DMS53 treated with DMSO at 0.1 percent for 48 hours (cell line): ENCODE results near the gene NAV2.

Source experiments
- DNase-seq: peaks from one replicate; lab custom pipeline; 2025; ENCODE audit not compliant: unreplicated experiment; lab: John Stamatoyannopoulos, UW

Gene NAV2

DNA sequence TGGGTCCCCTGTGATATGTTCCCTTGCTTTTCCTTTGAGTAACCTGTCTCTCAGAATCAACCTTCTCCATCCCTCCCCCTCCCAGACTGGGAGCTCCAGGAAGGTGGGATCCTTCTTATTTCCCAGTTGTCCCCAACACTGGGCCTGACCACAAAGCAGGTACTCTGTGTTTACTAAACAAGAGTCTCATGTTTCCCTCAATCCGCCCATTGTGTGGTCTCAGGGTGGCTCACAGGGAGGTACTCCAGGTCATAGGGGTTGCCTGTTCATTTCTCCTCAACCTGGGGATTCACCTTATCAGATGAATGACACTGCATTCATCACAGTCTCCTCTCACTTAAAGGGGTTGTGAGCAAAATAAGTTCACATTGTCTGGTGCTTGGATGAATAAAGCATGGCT lies 26.4 kb upstream of the NAV2 start:
- DNase-seq = no peak

DNA sequence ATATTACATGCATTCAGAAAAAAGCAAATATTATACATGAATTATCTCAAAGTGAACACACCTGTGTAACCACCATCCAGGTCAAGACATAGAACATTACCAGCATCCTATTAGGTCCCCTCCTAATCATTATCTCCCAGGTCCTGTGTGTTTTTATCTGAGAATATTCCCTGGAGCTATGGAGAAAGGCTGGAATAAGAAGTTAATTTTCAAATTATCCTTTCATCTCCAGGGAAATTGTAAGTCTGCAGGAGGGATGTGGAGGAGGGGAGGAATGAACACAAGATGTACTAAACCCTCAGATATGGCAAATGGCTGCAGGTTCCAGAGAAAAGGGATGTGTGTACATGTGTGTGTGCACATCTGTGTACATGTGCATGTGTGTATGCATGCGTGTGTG lies 25.2 kb upstream of the NAV2 start:
- DNase-seq = no peak

DNA sequence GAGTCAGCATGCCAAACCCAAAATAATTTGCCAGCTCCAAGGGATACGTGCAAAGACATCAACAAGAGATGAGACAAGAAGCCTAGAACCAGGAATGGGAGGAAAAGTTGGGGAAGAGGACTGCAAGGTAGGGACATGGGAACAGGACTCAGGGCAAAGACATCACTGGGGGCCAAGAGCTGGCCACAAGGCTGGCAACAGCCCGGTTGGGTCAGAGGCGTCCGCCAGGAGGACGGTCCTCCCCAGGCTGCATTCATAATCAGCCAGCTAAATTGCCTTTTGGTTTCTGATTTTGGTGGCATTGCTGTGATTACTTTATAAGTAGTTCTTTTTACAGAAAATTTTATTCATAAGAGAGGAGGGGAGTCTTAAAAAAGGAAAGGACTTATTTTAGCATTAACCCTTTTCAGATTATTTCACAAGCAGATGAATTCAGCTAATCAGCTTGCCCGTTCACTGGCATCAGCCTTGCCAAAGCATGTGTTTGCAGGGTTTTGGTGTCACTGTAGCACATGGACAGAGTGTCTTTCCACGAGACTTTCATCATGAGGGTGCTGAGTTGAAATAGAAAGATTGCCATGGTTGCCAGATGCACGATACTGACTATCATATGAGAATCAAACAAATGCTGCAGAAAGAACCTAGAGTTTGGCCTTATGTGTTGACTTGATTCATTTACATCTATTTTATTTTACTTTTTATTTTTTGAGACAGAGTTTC lies 23.2 kb upstream of the NAV2 start:
- no peak for DNase-seq

DNA sequence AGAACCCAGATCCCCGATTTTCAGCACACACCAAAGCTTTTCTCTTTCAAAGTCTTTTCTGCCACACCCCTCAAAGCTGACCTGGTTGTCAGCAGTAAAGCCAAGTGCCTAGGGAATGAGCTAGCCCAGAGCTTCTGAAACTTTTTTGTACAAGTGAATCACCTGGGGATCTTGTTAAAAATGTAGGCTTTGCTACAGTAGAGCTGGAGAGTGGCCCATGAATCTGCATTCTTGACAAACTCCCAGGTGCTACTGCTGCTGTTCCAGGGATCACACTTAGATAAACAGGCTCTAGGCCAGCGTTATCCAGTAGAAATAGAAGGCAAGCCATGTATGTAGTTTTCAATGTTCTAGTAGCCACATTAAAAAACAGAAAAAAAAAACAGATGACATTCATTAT lies 21.8 kb upstream of the NAV2 start:
- DNase-seq = no peak

DNA sequence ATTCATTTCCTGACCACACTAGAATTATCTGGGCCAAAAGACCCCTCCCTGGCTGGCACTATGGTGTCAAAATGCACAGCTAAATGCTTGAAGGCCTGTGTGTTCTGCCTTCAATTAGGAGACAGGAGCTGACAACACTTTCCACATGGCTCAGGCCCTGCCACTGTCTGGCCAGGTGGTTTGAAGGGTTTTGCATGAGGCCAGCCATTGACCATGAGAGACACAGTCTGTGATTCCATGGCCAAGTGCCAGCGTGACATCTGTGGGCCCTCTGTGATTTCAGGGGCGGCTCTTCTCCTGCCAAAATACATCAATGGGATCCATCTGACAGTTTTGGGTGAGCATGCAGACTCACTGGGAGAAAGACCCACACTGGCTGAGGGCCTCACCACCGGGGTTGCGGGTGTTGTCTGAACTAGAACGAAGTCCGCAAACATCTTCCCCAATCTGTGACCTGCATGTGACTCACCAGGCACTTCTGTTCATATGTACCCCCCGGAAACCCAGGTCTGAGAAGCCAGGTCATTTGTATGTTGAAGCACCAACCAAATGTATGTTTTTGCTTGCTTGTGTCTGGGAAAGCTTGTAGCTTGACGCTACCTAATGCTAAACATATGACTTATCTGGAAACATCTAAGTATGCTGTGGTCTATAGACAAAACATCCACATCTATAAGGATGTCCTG lies 20.7 kb upstream of the NAV2 start:
- no peak for DNase-seq

DNA sequence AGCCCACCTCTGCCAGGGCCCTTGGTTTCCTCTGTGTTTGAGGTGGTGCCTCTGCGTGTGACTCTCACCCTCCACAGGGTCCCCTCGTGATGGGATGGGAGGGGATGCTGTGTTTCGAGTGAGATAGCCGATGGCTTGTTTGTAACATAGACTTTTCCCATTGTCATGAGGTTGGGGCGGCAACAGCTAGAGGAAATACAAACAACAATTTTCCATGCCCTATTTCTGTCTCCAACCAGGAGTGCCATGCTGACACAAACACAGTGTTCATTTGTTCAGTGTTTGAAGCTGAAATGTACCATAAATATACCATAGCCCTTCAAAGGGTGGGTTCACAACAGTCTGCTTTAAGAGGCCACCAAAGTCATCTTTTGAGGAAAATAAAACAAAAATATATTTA lies 19.5 kb upstream of the NAV2 start:
- no peak for DNase-seq

DNA sequence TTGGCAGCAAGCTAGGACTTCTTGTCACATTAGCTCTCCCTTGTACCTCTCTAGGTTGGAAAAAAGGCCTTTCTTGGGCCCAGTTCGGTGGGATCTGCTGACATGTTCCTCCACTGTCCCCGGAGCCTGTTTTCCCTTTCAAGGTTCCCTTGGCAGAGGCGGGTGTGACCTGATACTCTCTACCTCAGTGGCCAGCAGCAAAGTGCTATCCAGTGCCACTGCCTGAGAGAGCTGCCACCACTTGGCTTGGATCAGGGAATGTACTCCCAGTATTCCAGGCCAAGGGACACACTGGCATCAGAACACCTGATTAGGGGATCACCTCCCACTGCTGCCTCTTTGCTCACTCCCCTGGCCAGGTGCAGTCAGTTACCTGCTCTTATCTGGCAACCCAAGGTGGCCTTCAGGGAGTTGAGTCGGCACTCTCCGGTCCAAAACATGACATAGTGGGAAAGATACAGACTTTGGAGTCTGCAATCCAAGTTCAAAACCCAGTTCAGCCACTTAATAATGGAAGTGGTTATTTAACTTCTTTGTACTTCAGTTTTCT lies 17.8 kb upstream of the NAV2 start:
- no peak for DNase-seq

DNA sequence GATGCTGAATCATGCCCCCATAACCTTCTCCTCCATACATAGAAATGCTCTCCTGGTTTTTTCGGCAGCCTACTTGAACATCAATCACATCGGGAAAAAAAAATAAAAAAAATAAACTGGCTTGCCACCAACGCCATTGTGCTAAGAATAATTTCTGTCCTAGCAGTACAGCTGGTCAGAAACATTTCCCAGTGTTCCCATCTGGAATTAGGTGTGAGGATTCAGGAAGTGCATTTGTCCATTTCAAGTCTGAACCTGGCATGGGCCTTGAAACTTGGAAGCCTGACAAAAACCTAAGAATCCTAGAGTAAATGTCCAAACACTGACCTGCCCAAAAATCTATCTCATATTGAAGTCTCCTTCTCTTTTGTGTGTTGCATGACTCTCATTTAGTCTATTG lies 16.6 kb upstream of the NAV2 start:
- no peak for DNase-seq

DNA sequence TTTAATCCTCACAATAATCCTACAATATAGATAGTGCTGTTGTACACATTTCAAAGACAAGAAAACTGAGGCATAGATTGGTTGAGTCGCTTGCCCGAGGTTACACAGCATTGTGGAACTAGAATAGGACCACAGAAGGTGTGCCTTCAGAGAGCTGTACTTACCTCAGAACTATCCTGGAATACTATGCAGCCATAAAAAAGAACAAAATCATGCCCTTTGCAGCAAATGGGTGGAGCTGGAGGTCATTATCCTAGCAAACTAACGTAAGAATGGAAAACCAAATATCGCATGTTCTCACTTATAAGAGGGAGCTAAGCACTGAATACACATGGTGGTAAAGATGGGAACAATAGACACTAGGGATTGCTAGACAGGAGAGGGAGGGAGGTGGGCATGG lies 15.7 kb upstream of the NAV2 start:
- no peak for DNase-seq

DNA sequence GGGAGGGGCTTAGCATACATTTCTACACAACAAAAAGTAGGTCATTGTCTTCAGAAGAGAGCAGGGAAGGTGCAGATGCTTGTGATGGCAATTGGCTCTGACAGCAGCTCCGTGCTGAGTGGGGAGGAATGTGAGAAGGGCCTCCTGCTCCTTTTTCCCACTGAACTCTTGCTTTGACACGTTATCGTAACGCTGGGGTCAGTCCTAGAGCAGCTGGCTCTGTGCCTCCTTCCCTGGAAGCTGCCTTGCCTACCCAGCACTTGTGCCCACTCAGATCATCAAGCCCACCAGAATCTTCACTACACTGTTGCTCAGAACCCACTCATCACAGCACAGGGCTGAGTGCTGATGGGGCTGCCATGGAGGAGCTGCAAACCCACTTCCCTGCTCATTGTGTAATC lies 14.9 kb upstream of the NAV2 start:
- no peak for DNase-seq

DNA sequence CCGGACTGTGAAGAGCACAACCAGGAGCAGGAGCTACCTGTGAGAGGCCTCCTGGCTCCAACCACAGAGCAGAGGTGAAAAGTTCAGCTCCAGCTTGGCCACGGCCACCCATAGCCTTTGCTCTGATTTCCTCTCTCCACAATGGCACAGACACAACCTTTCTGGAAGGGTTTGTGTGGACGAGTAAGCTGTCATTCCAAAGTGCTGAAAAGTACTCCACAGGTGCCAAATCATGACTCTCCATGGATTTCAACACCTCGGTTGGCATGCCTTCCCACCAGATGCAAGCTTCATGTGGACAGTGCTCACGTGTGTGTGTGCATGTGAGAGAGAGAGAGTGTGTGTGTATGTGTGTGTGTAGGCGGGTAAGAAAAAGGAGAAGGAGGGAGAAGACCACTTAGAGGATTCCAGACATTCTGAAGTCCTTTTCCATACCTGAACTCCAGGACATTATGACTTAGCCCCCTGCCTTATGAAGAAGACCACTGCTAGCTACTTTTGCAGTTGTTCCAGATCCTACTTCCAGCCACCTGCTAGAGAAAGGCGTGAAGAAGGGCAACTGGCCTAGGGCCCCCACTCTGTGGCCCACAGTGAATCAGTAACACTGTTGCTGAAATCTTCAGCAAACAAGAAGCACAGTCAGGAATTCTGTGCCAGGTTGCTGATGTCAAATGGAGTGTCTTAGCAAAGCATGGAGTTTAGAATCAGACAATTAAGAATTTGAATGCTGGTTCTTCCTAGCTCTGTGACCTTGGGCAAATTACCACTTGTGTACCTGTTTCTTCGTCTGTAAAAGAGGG lies 13.9 kb upstream of the NAV2 start:
- no peak for DNase-seq

DNA sequence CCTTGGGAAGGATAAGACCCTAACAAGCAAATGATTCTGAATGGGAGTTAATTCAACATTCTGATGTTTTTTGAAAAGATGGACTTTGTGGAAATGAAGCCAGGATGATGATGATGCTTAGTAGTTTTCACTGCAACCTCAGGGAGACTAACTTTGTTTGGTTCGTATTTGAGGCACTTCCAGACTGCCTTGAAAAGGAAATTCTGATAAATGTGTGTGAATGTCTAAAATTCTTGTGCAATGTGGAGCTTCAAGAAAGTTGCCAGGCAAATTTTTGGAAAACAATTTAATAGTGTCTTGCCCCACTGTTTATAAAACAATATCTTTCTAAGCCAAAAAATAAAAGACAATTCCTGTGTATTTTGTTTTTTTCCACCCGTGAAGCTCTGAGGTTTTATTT lies 11.2 kb upstream of the NAV2 start:
- no peak for DNase-seq

DNA sequence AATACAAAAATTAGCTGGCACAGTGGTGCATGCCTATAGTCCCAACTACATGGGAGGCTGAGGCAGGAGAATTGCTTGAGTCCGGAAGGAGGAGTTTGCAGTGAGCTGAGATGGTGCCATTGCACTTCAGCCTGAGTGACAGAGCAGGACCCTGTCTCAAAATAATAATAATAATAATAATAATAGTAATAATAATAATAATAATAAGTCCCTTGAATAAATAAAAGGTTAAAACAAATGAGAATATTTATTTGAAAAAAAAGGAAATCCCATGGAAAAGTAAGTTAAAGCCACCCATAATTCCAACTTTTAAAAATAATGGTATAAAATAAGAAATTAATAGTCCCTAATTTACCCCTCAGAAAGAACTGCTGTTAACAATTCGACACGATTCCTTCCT lies 10.0 kb upstream of the NAV2 start:
- DNase-seq = no peak

DNA sequence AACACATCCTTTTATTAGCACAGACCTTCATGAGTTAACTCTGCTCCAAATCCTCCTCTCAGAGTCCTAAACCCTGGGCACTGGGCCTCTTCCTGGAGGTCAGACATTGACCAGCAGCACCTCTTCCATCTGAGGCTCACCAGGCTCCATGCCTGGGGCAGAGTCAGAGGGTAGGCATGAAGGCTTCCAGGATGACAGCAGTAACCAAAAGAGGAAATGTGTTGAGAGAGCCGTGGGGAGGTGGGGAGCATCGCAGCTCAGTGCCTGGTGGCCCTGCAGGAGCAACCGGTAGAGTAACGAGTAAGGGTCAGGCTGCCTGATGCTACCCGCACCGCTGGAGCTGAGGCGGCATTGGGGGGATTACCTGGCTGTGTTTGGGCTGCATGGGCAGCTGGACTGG lies 9.4 kb upstream of the NAV2 start:
- DNase-seq = no peak

DNA sequence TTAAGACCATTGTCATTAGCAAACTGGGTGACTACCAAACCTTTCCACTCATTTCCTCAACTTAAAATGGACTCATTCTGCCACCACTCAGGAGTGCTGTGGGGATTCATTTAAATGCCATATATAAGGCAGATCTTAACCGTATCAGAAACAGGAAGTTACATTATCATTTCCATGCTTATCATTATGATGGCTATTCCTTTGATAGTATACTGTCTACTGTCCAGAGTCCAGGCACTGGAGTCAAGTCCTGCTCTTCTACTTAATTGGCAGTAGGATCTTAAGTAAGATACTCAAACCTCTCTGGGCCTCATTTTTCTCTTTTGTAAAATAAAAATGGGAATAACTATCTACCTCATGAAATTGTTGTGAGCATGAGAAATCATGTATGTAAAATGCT lies 8.4 kb upstream of the NAV2 start:
- DNase-seq = no peak

DNA sequence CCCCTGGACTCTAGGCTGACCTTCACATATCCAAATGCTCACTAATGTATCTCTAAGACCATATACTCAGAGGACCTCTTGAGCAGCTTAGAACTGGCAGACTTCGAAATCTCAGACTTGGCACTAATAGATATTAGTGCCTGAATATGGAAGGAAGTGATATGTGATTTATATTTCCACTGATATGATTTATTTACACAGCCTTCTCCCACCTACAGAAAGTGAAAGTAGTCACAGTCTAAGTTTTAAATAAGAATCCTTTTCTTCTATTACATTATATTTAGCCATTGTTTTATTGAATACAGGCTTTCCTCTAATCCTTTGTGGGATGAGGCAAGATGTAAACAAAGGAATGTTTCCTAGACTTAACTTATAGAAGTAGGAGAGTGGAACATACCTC lies 6.7 kb upstream of the NAV2 start:
- DNase-seq = no peak

DNA sequence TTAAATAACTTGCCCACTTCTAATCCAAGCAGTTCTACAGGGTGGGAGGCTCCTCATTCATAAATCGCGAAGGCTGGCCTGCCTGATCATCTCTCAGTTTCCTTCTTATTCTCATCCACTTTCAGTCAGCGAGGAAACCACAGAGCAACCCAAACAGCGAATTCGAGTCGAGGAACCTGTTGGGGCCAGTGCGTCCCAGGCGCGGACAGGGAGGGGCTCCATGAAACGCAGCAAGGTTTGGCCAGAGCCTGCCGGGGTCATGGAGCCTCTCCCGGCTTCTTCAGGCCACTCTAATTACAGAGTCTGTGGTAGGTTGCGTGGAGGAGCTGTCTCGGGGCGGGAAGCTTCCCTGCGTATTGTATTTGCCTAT lies 741 bp upstream of the NAV2 start:
- no peak for DNase-seq

DNA sequence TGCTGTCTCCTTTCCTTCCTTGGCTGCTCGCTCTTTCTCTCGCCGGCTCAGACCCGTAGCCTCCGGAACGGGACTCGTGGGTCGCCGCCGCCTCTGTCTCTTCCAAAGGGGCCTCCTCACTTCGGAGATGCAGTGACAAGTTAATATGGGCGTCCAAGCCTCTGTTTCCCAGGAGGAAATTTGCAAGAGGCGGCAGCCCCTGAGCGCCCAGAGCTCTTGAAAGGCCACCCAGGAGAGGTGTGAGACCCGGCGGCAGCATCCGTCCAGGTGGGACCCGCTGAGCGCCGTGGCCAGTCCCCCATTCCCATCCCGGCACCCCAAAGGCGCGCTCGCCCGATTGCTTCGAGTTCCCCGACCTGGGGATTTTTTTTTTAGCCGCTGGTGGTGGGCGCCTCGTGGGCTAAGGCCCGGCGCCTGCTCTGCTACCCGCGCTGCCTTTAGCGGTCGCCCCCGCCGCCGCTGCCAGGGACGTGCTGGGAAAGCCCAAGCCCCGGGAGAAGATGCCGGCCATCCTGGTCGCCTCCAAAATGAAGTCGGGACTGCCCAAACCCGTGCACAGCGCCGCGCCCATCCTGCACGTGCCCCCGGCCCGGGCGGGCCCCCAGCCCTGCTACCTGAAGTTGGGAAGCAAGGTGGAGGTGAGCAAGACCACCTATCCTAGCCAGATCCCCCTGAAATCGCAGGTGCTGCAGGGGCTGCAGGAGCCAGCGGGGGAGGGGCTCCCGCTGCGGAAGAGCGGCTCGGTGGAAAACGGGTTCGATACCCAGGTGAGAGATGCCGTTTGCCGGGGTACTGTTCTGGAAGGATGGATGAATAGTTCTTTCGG lies 772 bp downstream of the NAV2 start:
- no peak for DNase-seq

DNA sequence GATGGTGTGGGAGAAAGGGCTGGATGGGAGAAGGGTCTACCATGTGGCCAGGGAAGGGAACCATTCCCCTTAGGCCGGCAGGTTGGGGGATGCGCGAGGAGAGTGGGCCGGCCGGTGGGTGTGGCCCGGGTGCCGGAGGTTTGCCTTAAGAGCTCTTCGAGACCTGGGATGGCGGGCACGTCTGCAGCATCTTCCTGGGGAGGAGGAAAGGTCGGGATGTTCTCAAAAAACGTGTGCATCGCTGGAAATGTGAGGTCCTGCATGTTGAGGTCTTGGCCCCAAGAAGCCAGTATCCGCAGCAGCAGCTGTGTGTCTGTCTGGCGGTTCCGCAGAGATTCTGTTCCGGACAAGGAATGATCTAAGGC lies 1.4 kb downstream of the NAV2 start:
- no peak for DNase-seq

DNA sequence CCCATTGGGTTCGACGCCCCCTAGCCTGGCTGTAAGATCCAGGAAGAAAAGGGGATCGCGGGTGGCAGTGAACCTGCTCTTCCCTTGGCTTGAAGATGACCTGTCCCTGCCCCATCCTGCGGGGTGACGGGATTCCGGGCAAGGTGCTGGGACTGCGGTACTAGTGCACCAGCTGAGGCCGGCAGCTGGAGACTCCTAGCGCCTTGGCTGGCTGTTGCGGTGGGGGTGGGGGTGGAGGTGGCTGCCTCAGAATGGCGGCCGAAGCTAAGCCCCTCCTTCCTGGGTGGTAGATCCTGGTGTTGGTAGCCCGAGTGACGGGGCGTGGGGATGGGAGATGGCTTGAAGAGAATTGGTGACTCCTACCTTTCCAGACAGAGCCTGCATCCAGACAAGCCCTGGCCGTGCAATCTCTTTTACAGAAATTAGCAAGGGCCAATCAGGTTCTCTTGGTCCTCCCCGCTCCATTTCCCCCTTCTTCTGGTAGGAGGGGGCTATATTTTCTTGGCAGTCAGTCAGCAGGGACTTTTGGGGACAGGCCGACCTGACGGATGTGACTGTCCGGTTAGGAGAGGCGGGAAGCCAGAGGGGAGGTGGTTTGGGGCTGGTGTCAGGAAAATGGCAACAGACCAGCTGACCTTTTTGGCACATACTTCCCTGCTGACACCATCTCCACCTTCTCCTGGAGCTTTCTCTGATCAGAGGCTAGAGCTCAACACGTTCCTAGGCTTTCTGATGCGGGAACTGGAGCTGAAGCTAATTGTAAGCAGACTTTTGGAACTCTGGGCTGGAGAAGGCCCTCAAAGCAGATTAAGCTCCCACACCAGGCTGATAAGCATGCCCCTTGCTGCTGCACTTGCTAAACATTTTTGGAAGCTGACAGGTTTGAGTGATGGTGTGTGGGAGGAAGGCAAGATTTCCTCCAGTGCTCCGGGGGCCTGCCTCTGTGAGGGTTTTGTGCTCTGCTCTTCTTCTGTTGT lies 2.0 kb downstream of the NAV2 start:
- no peak for DNase-seq
